ENCODE results near the gene RNASEH2C. TPM values are rescaled to one million over a fixed set of nuclear protein-coding genes. Genes with fewer than 3 reads are reported as not detected.

RNASEH2C gene
- total RNA-seq, 1 experiment from 2014 or later: 57.7 TPM

GRCh38 chr11:65719871-65720210 lies 757 bp downstream of the RNASEH2C start:
- peak overlapping the region in 2 of 3 experiments; percentile 91 to 95; a peak in 3 of 7 replicates for H3K27ac Mint-ChIP-seq
- no peak overlapping the region for H2BK20ac ChIP-seq (ENCODE audit: low read depth, low read length, poor library complexity, severe bottlenecking)
- peak overlapping the region; percentile 74 for H3K4me2 ChIP-seq (ENCODE audit: insufficient read depth, insufficient read length, low read length)
- no peak overlapping the region for H2BK5ac ChIP-seq (ENCODE audit: insufficient read length, low read length)
- H3K23ac ChIP-seq (ENCODE audit: insufficient read length, low read depth, low read length): no peak overlapping the region
- no peak overlapping the region for H3K56ac ChIP-seq (ENCODE audit: insufficient read length, low read depth, low read length)
- no peak for DNase-seq
- H3K79me1 ChIP-seq (ENCODE audit: insufficient read depth, low read depth, low read length, poor library complexity, severe bottlenecking): no peaks in the 10 kb centered on the region
- peaks cover 10% of the 10 kb centered on the region for H3K27me3 Mint-ChIP-seq (ENCODE audit: low read depth)
- no peak overlapping the region for H3K18ac ChIP-seq (ENCODE audit: insufficient read length, low read depth, low read length)
- H3K4me1 ChIP-seq (ENCODE audit: insufficient read depth, low read length): no peaks in the 10 kb centered on the region
- H2BK120ac ChIP-seq (ENCODE audit: low read depth, low read length, poor library complexity, severe bottlenecking): no peak overlapping the region
- peaks cover 29 to 52% (median 43%) of the 10 kb centered on the region in 3 experiments for H3K36me3 Mint-ChIP-seq (ENCODE audit: insufficient read depth in 1 of 3, low read depth in 3 of 3)
- peak overlapping the region; percentile 76 for H3K9ac ChIP-seq (ENCODE audit: extremely low read depth, insufficient read length, low read length)
- no peaks in the 10 kb centered on the region for H3K9me3 Mint-ChIP-seq
- H4K20me1 ChIP-seq (ENCODE audit: control insufficient read depth, insufficient read depth, insufficient read length): no peaks in the 10 kb centered on the region
- H3K9me3 ChIP-seq (ENCODE audit: control insufficient read depth, low read depth, low read length): no peaks in the 10 kb centered on the region
- no peak overlapping the region for H2AFZ ChIP-seq (ENCODE audit: low read length)
- no peak overlapping the region for H4K8ac ChIP-seq (replicated peaks; ENCODE audit: insufficient read length, low read depth, low read length)
- no peak overlapping the region for H2BK12ac ChIP-seq (ENCODE audit: insufficient read length, low read depth, low read length)
- no peak overlapping the region for H3K4ac ChIP-seq (ENCODE audit: low read depth, low read length)
- WGBS (ENCODE audit: extremely low coverage, insufficient read length, low lambda C conversion rate): no CpG with 5 or more reads among the region's 17 CpGs
- H3K27ac ChIP-seq (ENCODE audit: insufficient read length, low read depth, low read length): no peak overlapping the region
- no peak overlapping the region for H3K14ac ChIP-seq (ENCODE audit: insufficient read depth, low read length)
- no peaks in the 10 kb centered on the region for H3K79me2 ChIP-seq (ENCODE audit: insufficient read depth, low read length)
- no peak overlapping the region for H2AK5ac ChIP-seq (ENCODE audit: insufficient read length, low read length)
- peak overlapping the region; percentile 92 to 93 for H3K4me3 Mint-ChIP-seq
- H3K4me1 Mint-ChIP-seq: peaks cover 7 to 10% of the 10 kb centered on the region in 2 experiments; a peak in 3 of 4 replicates
- H4K5ac ChIP-seq (ENCODE audit: insufficient read length, low read depth, low read length): no peak overlapping the region
- TF ChIP-seq CTCF (conservative IDR thresholded peaks at IDR 0.05): no peak
- no peaks in the 10 kb centered on the region for H3K27me3 ChIP-seq (ENCODE audit: insufficient read depth, low read length)
- no peak overlapping the region for H4K91ac ChIP-seq (ENCODE audit: insufficient read length, low read depth, low read length)
- H3K23me2 ChIP-seq (ENCODE audit: insufficient read length, low read depth, low read length, poor library complexity, severe bottlenecking): peaks cover 9% of the 10 kb centered on the region
- no peak overlapping the region for H2BK15ac ChIP-seq (ENCODE audit: low read depth, low read length)
- no peak overlapping the region for H3T11ph ChIP-seq (ENCODE audit: low read length)
